CD14-positive monocyte (primary cell): ENCODE data around the gene ZNF653. TPM values are rescaled to one million over a fixed set of nuclear protein-coding genes. Genes with fewer than 3 reads are reported as not detected.

Experiments
- DNase-seq, 3 donors: peaks; one replicate each; pipeline ENCODE4 v3.0.0-alpha.2; 2011 to 2022
- H2AFZ ChIP-seq: 2 replicates; pipeline ENCODE4 v1.6.0; 2012; ENCODE audit warnings: mild to moderate bottlenecking, low read depth, low read length, inconsistent platforms; ENCODE audit not compliant: insufficient read depth, poor library complexity, severe bottlenecking
- H3K27ac ChIP-seq, 2 donors: 1 replicate in 1 of 2; 2 replicates in 1 of 2; pipeline ENCODE4 v1.5.1; 2012 to 2013; ENCODE audit warnings: low read length in 2 of 2, control low read depth in 1 of 2, inconsistent platforms in 1 of 2, low read depth in 1 of 2, mild to moderate bottlenecking in 1 of 2
- H3K27me3 ChIP-seq, 2 donors: one replicate each; pipeline versions ENCODE4 v1.6.0 to v1.6.1; 2011 to 2013; ENCODE audit warnings: low read length in 2 of 2; ENCODE audit not compliant: control insufficient read depth in 2 of 2, insufficient read depth in 2 of 2
- H3K36me3 ChIP-seq, 2 donors: replicated peaks in 1 of 2; 1 replicate in 1 of 2; 2 replicates in 1 of 2; pipeline versions ENCODE4 v1.5.1 to v1.6.1; 2012 to 2013; ENCODE audit warnings: low read length in 2 of 2, control low read depth in 1 of 2, inconsistent platforms in 1 of 2, mild to moderate bottlenecking in 1 of 2; ENCODE audit not compliant: insufficient read depth in 2 of 2, control insufficient read depth in 1 of 2
- H3K4me1 ChIP-seq, 2 donors: 1 replicate in 1 of 2; 2 replicates in 1 of 2; pipeline versions ENCODE4 v1.5.1 to v1.6.1; 2012 to 2013; ENCODE audit warnings: low read length in 2 of 2, control low read depth in 1 of 2, inconsistent platforms in 1 of 2, mild to moderate bottlenecking in 1 of 2, moderate library complexity in 1 of 2; ENCODE audit not compliant: insufficient read depth in 2 of 2, control insufficient read depth in 1 of 2
- H3K4me2 ChIP-seq: replicated peaks from 2 replicates; pipeline ENCODE3; 2012; ENCODE audit warnings: low read length, moderate library complexity, mild to moderate bottlenecking; ENCODE audit not compliant: poor library complexity, severe bottlenecking; ENCODE audit errors: extremely low read depth
- H3K4me3 ChIP-seq, 3 experiments: fragments of 200-600 bp in 1 of 3; sonication (generic) in 1 of 3; replicated peaks in 1 of 3; 1 replicate in 2 of 3; 2 replicates in 1 of 3; pipeline ENCODE4 v1.5.1; 2011 to 2013; ENCODE audit warnings: low read length in 3 of 3, mild to moderate bottlenecking in 3 of 3, control low read depth in 2 of 3, low read depth in 2 of 3, inconsistent platforms in 1 of 3, moderate library complexity in 1 of 3
- H3K79me2 ChIP-seq: 2 replicates; pipeline ENCODE4 v1.6.0; 2012; ENCODE audit warnings: mild to moderate bottlenecking, control low read depth, inconsistent platforms, low read length, moderate library complexity; ENCODE audit not compliant: insufficient read depth
- H3K9ac ChIP-seq: 2 replicates; pipeline ENCODE4 v1.6.0; 2017; ENCODE audit warnings: low read length, mild to moderate bottlenecking; ENCODE audit not compliant: insufficient read depth, poor library complexity, severe bottlenecking
- H3K9me3 ChIP-seq, 2 donors: replicated peaks in 1 of 2; 1 replicate in 1 of 2; 2 replicates in 1 of 2; pipeline versions ENCODE4 v1.5.1 to v1.6.1; 2012 to 2013; ENCODE audit warnings: low read length in 2 of 2, control low read depth in 1 of 2; ENCODE audit not compliant: control insufficient read depth in 1 of 2, insufficient read depth in 1 of 2
- H4K20me1 ChIP-seq: 2 replicates; pipeline ENCODE4 v1.6.0; 2012; ENCODE audit warnings: mild to moderate bottlenecking, low read length, control low read depth, moderate library complexity; ENCODE audit not compliant: insufficient read depth
- H3K27ac Mint-ChIP-seq, 7 donors: one replicate each; pipeline ENCODE4 v1.8.0; 2020; ENCODE audit warnings: mild to moderate bottlenecking in 7 of 7, mixed read lengths in 7 of 7, moderate library complexity in 6 of 7, inconsistent platforms in 2 of 7
- H3K27me3 Mint-ChIP-seq, 3 donors: one replicate each; pipeline ENCODE4 v1.8.0; 2021 to 2022; ENCODE audit warnings: low read depth in 3 of 3, mild to moderate bottlenecking in 3 of 3, mixed read lengths in 3 of 3, moderate library complexity in 3 of 3, inconsistent platforms in 1 of 3
- H3K36me3 Mint-ChIP-seq, 2 donors: one replicate each; pipeline ENCODE4 v1.8.0; 2020; ENCODE audit warnings: mixed read lengths in 2 of 2, inconsistent platforms in 1 of 2, mild to moderate bottlenecking in 1 of 2
- H3K4me1 Mint-ChIP-seq: one replicate; pipeline ENCODE4 v1.8.0; 2020; ENCODE audit warnings: mild to moderate bottlenecking, mixed read lengths
- H3K4me3 Mint-ChIP-seq, 2 donors: one replicate each; pipeline ENCODE4 v1.8.0; 2020; ENCODE audit warnings: mild to moderate bottlenecking in 2 of 2, mixed read lengths in 2 of 2, moderate library complexity in 1 of 2
- H3K9me3 Mint-ChIP-seq, 7 donors: one replicate each; pipeline ENCODE4 v1.8.0; 2020 to 2022; ENCODE audit warnings: mixed read lengths in 7 of 7, mild to moderate bottlenecking in 6 of 7, moderate library complexity in 6 of 7, inconsistent platforms in 2 of 7
- CTCF ChIP-seq: fragments of 200-600 bp; IDR thresholded peaks from one replicate; pipeline ENCODE4 v1.8.0; 2022; ENCODE audit warnings: antibody characterized with exemption, mild to moderate bottlenecking
- WGBS: methylation state at CpG from one replicate; pipeline ENCODE4 v1.1.5; 2013; ENCODE audit warnings: missing lambda C conversion rate; ENCODE audit not compliant: insufficient coverage; 5-methylcytosine and 5-hydroxymethylcytosine counted together
- intact Hi-C, 2 donors: fragments of 100-400 bp; cut with micrococcal nuclease; formaldehyde crosslinking; loops; one replicate each; pipeline versions ENCODE4 v1.15.0 to v1.15.1; 2023
- polyA plus RNA-seq, 3 donors: library from polyadenylated mRNA; depleted of rRNA in 1 of 3; unstranded in 2 of 3; stranded (reverse) in 1 of 3; fragments of 300-500 nt in 2 of 3; fragments of >200 nt in 1 of 3; fragmentation: Illumina TruSeq in 2 of 3; gene quantifications; 1 replicate in 2 of 3; 2 replicates in 1 of 3; pipeline ENCODE4 v1.2.3, GENCODE V29; 2012 to 2021

ZNF653 gene
- polyA plus RNA-seq, 3 donors = 0.88 to 8.1 (median 1.2) TPM

GRCh38 chr19:11437955-11438354 is 67.7 kb downstream of the ZNF653 start:
- peaks cover 0 to 1% (median 0%) of the 10 kb centered on the region in 3 donors for H3K27me3 Mint-ChIP-seq
- WGBS = 86% methylated on average over 3 of the region's 9 CpGs
- peak overlapping the region in 4 of 7 donors; percentile 37 to 69 (median 52) for H3K27ac Mint-ChIP-seq
- Histone ChIP-seq H3K27ac (no peak overlapping the region), H3K4me3 (no peak overlapping the region), H2AFZ (no peak overlapping the region), H3K9ac (no peak overlapping the region), H3K27me3 (no peaks in the 10 kb centered on the region), H3K36me3 (peaks cover 42 to 53% of the 10 kb centered on the region in 2 donors), H3K9me3 (no peaks in the 10 kb centered on the region), H3K4me2 (no peak overlapping the region), H3K4me1 (peaks cover 17 to 20% of the 10 kb centered on the region in 2 donors), H3K79me2 (peaks cover 27% of the 10 kb centered on the region), H4K20me1 (peaks cover 16% of the 10 kb centered on the region)
- TF ChIP-seq CTCF = no peak
- H3K4me1 Mint-ChIP-seq = peaks cover 26% of the 10 kb centered on the region
- no peak overlapping the region for H3K4me3 Mint-ChIP-seq
- peaks cover 37 to 63% of the 10 kb centered on the region in 2 donors for H3K36me3 Mint-ChIP-seq
- no peak for DNase-seq
- intact Hi-C loops = no loop called here
- H3K9me3 Mint-ChIP-seq = peaks cover 0 to 3% (median 0%) of the 10 kb centered on the region in 7 donors

- Histone ChIP-seq H3K9ac (peak overlapping the region; percentile 65), H3K79me2 (peaks cover 23% of the 10 kb centered on the region), H3K4me2 (peak overlapping the region; percentile 97), H3K4me1 (peaks cover 17 to 20% of the 10 kb centered on the region in 2 donors), H2AFZ (peak overlapping the region; percentile 84), H3K4me3 (peak overlapping the region; percentile 61 to 82 (median 77)), H4K20me1 (peaks cover 2% of the 10 kb centered on the region), H3K27me3 (no peaks in the 10 kb centered on the region), H3K36me3 (peaks cover 24 to 32% of the 10 kb centered on the region in 2 donors), H3K9me3 (no peaks in the 10 kb centered on the region), H3K27ac (peak overlapping the region; percentile 63 to 82)
- H3K4me3 Mint-ChIP-seq = peak overlapping the region; percentile 98 to 100
- 7% methylated on average over 19 of the region's 21 CpGs for WGBS
- intact Hi-C loops = loop anchor here in 1 of 2 donors (2.0 kb wide), 1 partner anchor 53 kb away; no protein-coding TSS in a partner anchor
- no peak for DNase-seq
- peaks cover 0 to 3% (median 0%) of the 10 kb centered on the region in 7 donors for H3K9me3 Mint-ChIP-seq
- H3K27ac Mint-ChIP-seq = peak overlapping the region; percentile 96 to 99 (median 97)
- peaks cover 23% of the 10 kb centered on the region for H3K4me1 Mint-ChIP-seq
- peaks cover 0 to 1% (median 0%) of the 10 kb centered on the region in 3 donors for H3K27me3 Mint-ChIP-seq
- peaks cover 22 to 44% of the 10 kb centered on the region in 2 donors for H3K36me3 Mint-ChIP-seq
- TF ChIP-seq CTCF = no peak
Measured at GRCh38 chr19:11435833-11436313, 69.8 kb downstream of the ZNF653 start.
